HCT116 (cell line): Measurements from ENCODE around the gene BMP7. TPM values are rescaled to one million over a fixed set of nuclear protein-coding genes. Genes with fewer than 3 reads are reported as not detected.

Source experiments
- ATAC-seq: fragments of 200-7000 bp; cut with Tn5 transposase; 2 replicates; pipeline ENCODE4 v1.9.1; 2020; ENCODE audit warnings: mild to moderate bottlenecking, moderate library complexity
- BruUV-seq: library from RNA; stranded (reverse); fragments of 400-500 nt; replicated peaks from 2 replicates; lab custom pipeline; 2021; lab: Mats Ljungman, UMichigan
- CTCF ChIA-PET: fragments of 300-600 bp; sonication (Branson Sonifier 250); formaldehyde crosslinking; loops from one replicate; lab custom pipeline; 2021; ENCODE audit warnings: antibody characterized with exemption; lab: Charles Lee
- POLR2A ChIA-PET: fragments of 300-600, 350-600 bp; sonication (Branson Sonifier 250); formaldehyde crosslinking; loops from one replicate; lab custom pipeline; 2021; ENCODE audit warnings: antibody characterized with exemption; lab: Charles Lee
- RAD21 ChIA-PET, 2 experiments: fragments of 300-600 bp; sonication (Branson Sonifier 250); formaldehyde crosslinking; loops; one replicate each; lab custom pipeline; 2023; ENCODE audit warnings: low total read pairs in 2 of 2; ENCODE audit not compliant: uncharacterized antibody in 2 of 2, unreplicated experiment in 2 of 2, low non-redundant PET in 1 of 2; lab: Charles Lee
- DNase-seq: peaks from one replicate; pipeline ENCODE4 v3.0.0-alpha.2; 2010; ENCODE audit warnings: low read depth, low spot score
- H2AFZ ChIP-seq: fragments of 200-600 bp; shearing (Covaris generic), sonication (generic); 2 replicates; pipeline ENCODE4 v1.6.1; 2017; ENCODE audit warnings: low read depth, mixed run types, mixed read lengths, antibody characterized with exemption, low read length; ENCODE audit not compliant: poor library complexity, severe bottlenecking
- H3K27ac ChIP-seq: 2 replicates; pipeline ENCODE4 v1.5.1; 2012; ENCODE audit warnings: low read depth, low read length
- H3K27me3 ChIP-seq: fragments of 200-600 bp; sonication (generic); 2 replicates; pipeline ENCODE4 v1.6.1; 2016; ENCODE audit warnings: mixed run types, low read length, mixed read lengths; ENCODE audit not compliant: insufficient read depth
- H3K36me3 ChIP-seq, 2 experiments: fragments of 200-500 bp in 1 of 2; fragments of 200-600 bp in 1 of 2; sonication (Bioruptor generic) in 1 of 2; sonication (generic) in 1 of 2; 2 replicates each; pipeline versions ENCODE4 v1.5.1 to v1.6.1; 2014 to 2016; ENCODE audit warnings: low read length in 2 of 2, inconsistent platforms in 1 of 2, mixed read lengths in 1 of 2, mixed run types in 1 of 2; ENCODE audit not compliant: insufficient read depth in 2 of 2, control insufficient read depth in 1 of 2
- H3K4me1 ChIP-seq, 2 experiments: fragments of 200-600 bp in 1 of 2; sonication (generic) in 1 of 2; 2 replicates each; pipeline versions ENCODE4 v1.5.1 to v1.6.1; 2012 to 2017; ENCODE audit warnings: low read length in 2 of 2, inconsistent platforms in 1 of 2, mild to moderate bottlenecking in 1 of 2, mixed read lengths in 1 of 2, mixed run types in 1 of 2, moderate library complexity in 1 of 2; ENCODE audit not compliant: insufficient read depth in 2 of 2, control insufficient read depth in 1 of 2
- H3K4me2 ChIP-seq: fragments of 200-600 bp; sonication (generic); 2 replicates; pipeline ENCODE4 v1.6.1; 2017; ENCODE audit warnings: mixed run types, low read length, mixed read lengths
- H3K4me3 ChIP-seq, 2 experiments: fragments of 200-600 bp in 1 of 2; sonication (generic) in 1 of 2; replicated peaks in 1 of 2; 2 replicates each; pipeline ENCODE4 v1.5.1; 2011 to 2016; ENCODE audit warnings: low read length in 2 of 2, control low read depth in 1 of 2, low read depth in 1 of 2, mild to moderate bottlenecking in 1 of 2, mixed read lengths in 1 of 2, mixed run types in 1 of 2
- H3K79me2 ChIP-seq: fragments of 200-600 bp; sonication (generic); 2 replicates; pipeline ENCODE4 v1.6.1; 2017; ENCODE audit warnings: mild to moderate bottlenecking, mixed run types, low read length, moderate library complexity, mixed read lengths; ENCODE audit not compliant: insufficient read depth
- H3K9ac ChIP-seq: fragments of 200-600 bp; sonication (generic); 2 replicates; pipeline ENCODE4 v1.6.1; 2016; ENCODE audit warnings: low read length, mixed read lengths
- H3K9me2 ChIP-seq: fragments of 200-600 bp; sonication (generic), shearing (Covaris generic); 2 replicates; pipeline ENCODE4 v1.6.1; 2017; ENCODE audit warnings: mixed run types, mild to moderate bottlenecking, moderate library complexity; ENCODE audit not compliant: insufficient read depth
- H3K9me3 ChIP-seq, 2 experiments: fragments of 200-500 bp in 1 of 2; fragments of 200-600 bp in 1 of 2; sonication (Bioruptor generic) in 1 of 2; sonication (generic) in 1 of 2; 2 replicates each; pipeline ENCODE4 v1.6.1; 2014 to 2017; ENCODE audit warnings: low read length in 2 of 2, mixed read lengths in 2 of 2, inconsistent platforms in 1 of 2, low read depth in 1 of 2, mild to moderate bottlenecking in 1 of 2, mixed run types in 1 of 2, moderate library complexity in 1 of 2; ENCODE audit not compliant: control insufficient read depth in 1 of 2, insufficient read depth in 1 of 2
- H4K20me1 ChIP-seq: fragments of 200-600 bp; sonication (generic), shearing (Covaris generic); 2 replicates; pipeline ENCODE4 v1.6.1; 2017; ENCODE audit warnings: mixed run types, mild to moderate bottlenecking, moderate library complexity; ENCODE audit not compliant: insufficient read depth
- CEBPB ChIP-seq: IDR thresholded peaks from 2 replicates; pipeline ENCODE4 v1.6.1; 2012; ENCODE audit warnings: low read depth
- ELF1 ChIP-seq: IDR thresholded peaks from 2 replicates; pipeline ENCODE4 v1.6.1; 2012; ENCODE audit warnings: low read depth, borderline replicate concordance
- POLR2A ChIP-seq: IDR thresholded peaks from 2 replicates; pipeline ENCODE4 v1.7.0; 2011; ENCODE audit warnings: borderline replicate concordance; ENCODE audit not compliant: insufficient read depth, insufficient read length; ENCODE audit errors: extremely low read depth
- REST ChIP-seq: IDR thresholded peaks from 2 replicates; pipeline ENCODE4 v1.6.1; 2012; ENCODE audit warnings: low read depth
- SIN3A ChIP-seq: IDR thresholded peaks from 2 replicates; pipeline ENCODE4 v1.6.1; 2012; ENCODE audit warnings: low read depth
- SRF ChIP-seq: IDR thresholded peaks from 2 replicates; pipeline ENCODE4 v1.6.1; 2012; ENCODE audit warnings: low read depth
- ZFX ChIP-seq: fragments of 450-650 bp; IDR thresholded peaks from 2 replicates; pipeline ENCODE4 v1.6.1; 2017
- ZNF274 ChIP-seq: fragments of 200-500 bp; sonication (Bioruptor generic); IDR thresholded peaks from 2 replicates; pipeline ENCODE4 v1.6.1; 2014; ENCODE audit warnings: mild to moderate bottlenecking, low read depth, low read length, inconsistent platforms
- intact Hi-C: fragments of 100-400 bp; cut with micrococcal nuclease; formaldehyde crosslinking; loops from 2 replicates; pipeline ENCODE4 v1.10.0; 2022
- total RNA-seq: library from RNA; stranded (reverse); gene quantifications from one replicate; pipeline ENCODE4 v1.2.1, GENCODE V29; 2021; ENCODE audit not compliant: unreplicated experiment

The BMP7 gene
- total RNA-seq, 1 experiment from 2014 or later = 7.0 TPM

GRCh38 chr20:57256205-57256604 is 10.2 kb downstream of the BMP7 start (continued):
- TF ChIP-seq REST (no peak), SIN3A (no peak), CEBPB (no peak), POLR2A (no peak), ZFX (no peak)

GRCh38 chr20:57255183-57255582 is 11.3 kb downstream of the BMP7 start:
- no peak overlapping the region for H3K27ac ChIP-seq
- ATAC-seq (no peak), DNase-seq (no peak)
- POLR2A ChIA-PET = no interaction called here
- H3K4me1 ChIP-seq = peaks cover 0 to 9% of the 10 kb centered on the region in 2 experiments; a peak in 2 of 4 replicates
- no peak overlapping the region for H2AFZ ChIP-seq
- TF ChIP-seq ELF1 (no peak), SRF (no peak), ZNF274 (no peak)
- no peaks in the 10 kb centered on the region for H3K9me3 ChIP-seq
- no peak overlapping the region for H3K4me3 ChIP-seq
- H3K9me2 ChIP-seq = no peaks in the 10 kb centered on the region
- no peaks in the 10 kb centered on the region for H3K79me2 ChIP-seq
- H3K9ac ChIP-seq = no peak overlapping the region
- H4K20me1 ChIP-seq = no peaks in the 10 kb centered on the region
- no peak overlapping the region for H3K4me2 ChIP-seq
- no peaks in the 10 kb centered on the region for H3K36me3 ChIP-seq
- H3K27me3 ChIP-seq = no peaks in the 10 kb centered on the region
- RAD21 ChIA-PET = no interaction called here
- no TSS peak for BruUV-seq
- intact Hi-C loops = no loop called here
- CTCF ChIA-PET = no interaction called here
